IMR-90 (cell line): ENCODE results near the gene PNMA1.

Experiments used
- CTCF ChIP-seq: conservative IDR thresholded peaks from 2 replicates; pipeline ENCODE4 v1.5.1; 2012; ENCODE audit warnings: mild to moderate bottlenecking, low read depth, low read length, improper control_type of control experiment
- ELK1 ChIP-seq: fragments of 150-350 bp; IDR thresholded peaks from 2 replicates; pipeline ENCODE4 v1.6.1; 2016; ENCODE audit warnings: low read depth, mild to moderate bottlenecking, low read length, moderate library complexity, borderline replicate concordance
- RAD21 ChIP-seq: IDR thresholded peaks from 2 replicates; pipeline ENCODE4 v1.6.1; 2012; ENCODE audit warnings: low read length, improper control_type of control experiment
- RCOR1 ChIP-seq: IDR thresholded peaks from 2 replicates; pipeline ENCODE4 v1.6.1; 2012; ENCODE audit warnings: mild to moderate bottlenecking, low read length, improper control_type of control experiment; ENCODE audit not compliant: insufficient replicate concordance

- TF ChIP-seq ELK1, result no peak
- no peak for TF ChIP-seq CTCF
- TF ChIP-seq RAD21, result no peak
- no peak for TF ChIP-seq RCOR1
Measured at GRCh38 chr14:73753124-73753886, 39.1 kb upstream of the PNMA1 start.
